Measurements from ENCODE around the gene INF2.

Gene INF2

DNA sequence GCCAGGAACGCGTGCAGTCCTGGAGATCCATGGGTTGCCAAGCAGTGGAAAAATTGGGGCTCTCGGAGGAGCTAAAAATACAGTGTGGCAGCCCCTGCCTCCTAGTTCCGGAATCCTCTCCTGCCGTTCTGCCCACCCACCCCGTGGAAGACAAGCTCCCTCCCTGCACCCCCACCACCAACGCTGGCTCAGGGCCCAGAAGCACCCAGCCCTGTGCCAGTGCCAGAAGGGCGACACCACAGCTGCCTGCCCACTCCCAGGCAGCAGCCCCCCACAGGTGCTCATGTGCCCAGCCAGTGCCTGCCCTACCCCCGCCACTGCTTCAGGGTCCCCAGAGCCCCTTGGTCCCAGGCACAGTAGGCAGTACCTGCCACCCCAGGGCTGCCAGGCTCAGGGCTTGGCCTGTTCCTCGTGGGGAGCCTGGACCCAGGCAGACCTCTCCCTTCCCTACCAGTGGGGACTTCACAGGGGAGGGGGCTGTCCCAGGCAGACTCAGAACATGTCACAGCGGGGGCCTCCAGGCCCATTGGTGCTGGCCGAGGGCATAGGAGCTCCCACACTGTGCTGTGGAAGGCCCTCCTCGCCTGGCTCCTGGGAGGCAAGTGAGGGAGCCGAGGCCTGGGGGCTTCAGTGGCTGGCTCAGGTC is 7.4 kb downstream of the INF2 start:
- TF ChIP-seq, protein P1, sequence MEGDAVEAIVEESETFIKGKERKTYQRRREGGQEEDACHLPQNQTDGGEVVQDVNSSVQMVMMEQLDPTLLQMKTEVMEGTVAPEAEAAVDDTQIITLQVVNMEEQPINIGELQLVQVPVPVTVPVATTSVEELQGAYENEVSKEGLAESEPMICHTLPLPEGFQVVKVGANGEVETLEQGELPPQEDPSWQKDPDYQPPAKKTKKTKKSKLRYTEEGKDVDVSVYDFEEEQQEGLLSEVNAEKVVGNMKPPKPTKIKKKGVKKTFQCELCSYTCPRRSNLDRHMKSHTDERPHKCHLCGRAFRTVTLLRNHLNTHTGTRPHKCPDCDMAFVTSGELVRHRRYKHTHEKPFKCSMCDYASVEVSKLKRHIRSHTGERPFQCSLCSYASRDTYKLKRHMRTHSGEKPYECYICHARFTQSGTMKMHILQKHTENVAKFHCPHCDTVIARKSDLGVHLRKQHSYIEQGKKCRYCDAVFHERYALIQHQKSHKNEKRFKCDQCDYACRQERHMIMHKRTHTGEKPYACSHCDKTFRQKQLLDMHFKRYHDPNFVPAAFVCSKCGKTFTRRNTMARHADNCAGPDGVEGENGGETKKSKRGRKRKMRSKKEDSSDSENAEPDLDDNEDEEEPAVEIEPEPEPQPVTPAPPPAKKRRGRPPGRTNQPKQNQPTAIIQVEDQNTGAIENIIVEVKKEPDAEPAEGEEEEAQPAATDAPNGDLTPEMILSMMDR (IDR thresholded peaks at IDR 0.05; ENCODE audit: low read depth, low read length), result no peak
- DNase-seq (ENCODE audit: low read depth in 2 of 2), result no peak
- H3K4me3 ChIP-seq (replicated peaks in 1 of 2; ENCODE audit: low read depth in 2 of 2, low read length in 2 of 2), result no peak overlapping the region

DNA sequence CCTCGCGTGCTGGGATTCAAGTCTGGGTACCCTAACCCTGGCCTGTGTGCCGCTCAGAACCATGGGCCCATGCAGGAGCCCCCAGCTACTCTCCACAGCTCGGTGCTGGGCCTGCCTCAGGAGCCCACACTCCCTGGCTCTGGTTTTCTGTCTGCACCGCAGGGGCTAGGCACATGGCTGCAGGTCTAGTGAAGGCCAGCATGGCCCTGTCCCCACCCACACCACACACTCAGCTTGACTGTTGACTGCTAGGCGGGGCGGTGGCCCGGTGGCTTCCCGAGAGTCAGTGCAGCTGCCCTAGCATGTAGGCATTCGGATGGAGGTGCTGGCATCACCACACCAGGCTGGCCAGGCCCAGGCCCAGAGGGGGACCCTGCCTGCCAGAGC is 7.9 kb downstream of the INF2 start:
- TF ChIP-seq, protein P1 (IDR thresholded peaks at IDR 0.05; ENCODE audit: low read depth, low read length), result no peak
- DNase-seq (ENCODE audit: low read depth in 2 of 2), result no peak
- no peak overlapping the region for H3K4me3 ChIP-seq (replicated peaks in 1 of 2; ENCODE audit: low read depth in 2 of 2, low read length in 2 of 2)

DNA sequence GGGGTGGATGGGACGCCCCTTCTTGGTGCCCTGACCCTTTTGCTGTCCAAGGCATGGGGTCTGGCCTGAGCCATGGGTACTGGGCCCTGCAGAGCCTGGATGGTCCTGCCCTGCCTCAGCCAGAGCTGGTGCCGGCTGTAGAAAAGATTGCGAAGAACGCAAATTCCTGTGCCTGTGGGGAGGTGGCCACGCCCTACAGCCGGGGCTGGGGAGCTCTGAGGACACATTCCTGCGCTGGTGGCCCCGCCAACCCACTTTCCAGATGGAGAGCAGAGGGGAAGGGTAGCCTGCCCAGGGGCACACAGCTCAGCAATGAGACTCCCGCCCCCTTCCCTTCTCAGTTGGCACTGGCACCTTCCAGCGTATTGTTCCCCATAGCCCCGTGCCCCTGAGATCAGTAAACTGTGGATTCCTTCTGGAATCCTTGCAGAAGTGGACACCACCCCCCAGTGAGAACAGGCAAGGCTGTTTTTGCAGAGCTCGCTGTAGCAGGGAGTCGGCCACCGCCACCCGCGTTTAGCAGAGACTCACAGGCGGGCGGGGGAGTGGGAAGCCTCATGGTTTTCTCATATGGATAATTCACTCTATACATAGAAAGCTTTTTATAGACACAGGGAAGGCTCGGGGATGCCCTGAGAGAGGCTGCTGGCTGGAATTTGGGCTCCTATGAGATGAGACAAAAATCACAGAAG is 8.6 kb downstream of the INF2 start:
- TF ChIP-seq, protein P1 (IDR thresholded peaks at IDR 0.05; ENCODE audit: low read depth, low read length), result no peak
- DNase-seq (ENCODE audit: low read depth in 2 of 2), result peak in 1 of 2 donors; percentile 36
- no peak overlapping the region for H3K4me3 ChIP-seq (replicated peaks in 1 of 2; ENCODE audit: low read depth in 2 of 2, low read length in 2 of 2)

DNA sequence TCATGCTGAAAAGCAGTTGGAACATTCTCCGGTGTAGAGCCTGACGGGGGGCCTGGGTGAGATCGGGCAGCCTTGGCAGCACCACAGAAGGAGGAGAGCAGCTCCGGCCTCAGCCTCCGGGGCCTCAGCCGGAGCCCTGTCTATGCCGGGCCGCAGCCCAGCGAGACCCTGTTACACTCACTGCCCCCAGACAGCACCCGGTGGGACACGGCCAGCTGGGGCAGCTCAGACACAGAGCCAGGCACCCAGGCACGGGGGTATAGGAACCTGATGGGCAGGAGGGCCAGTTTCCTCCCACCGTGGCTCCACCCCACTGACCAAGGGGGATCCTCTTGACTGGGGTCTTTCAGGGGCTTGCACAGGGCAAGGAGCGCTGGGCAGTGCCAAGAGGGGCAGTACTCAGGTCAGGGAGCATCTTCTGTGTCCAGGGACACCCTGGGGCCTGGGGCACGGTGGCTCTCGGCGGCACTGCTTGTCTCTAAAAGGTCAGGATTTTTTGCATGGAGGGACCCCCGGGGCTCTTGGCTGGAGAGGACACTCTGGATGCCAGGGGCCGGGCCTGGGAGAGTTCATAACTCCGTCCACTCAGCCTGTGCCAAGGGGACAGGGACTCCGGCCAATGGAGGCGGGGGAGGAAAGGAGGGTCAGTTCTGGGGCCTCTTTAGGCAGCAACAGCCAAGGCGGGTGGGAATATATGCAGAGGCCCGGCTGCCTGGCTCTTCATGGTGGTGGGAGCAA is 9.4 kb downstream of the INF2 start:
- TF ChIP-seq, protein P1 (IDR thresholded peaks at IDR 0.05; ENCODE audit: low read depth, low read length), result no peak
- DNase-seq (ENCODE audit: low read depth in 2 of 2), result peak in 1 of 2 donors; percentile 62
- H3K4me3 ChIP-seq (replicated peaks in 1 of 2; ENCODE audit: low read depth in 2 of 2, low read length in 2 of 2), result no peak overlapping the region

DNA sequence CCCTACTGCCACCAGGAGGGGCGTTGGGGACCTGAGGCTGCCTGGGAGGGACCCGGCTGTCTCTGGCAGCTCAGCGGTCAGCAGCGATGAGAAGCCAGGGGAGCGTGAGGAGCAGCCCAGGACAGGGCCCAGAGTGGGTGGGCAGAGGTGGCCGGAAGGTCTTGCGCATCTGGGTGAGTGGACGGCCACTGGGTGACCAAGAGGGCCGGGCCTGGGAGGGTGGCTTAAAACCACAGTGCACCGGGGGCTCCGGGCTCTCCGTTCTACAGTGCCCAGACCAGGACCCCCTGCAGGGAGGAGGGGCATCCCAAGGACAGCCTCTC is 10.0 kb downstream of the INF2 start:
- no peak for DNase-seq (ENCODE audit: low read depth in 2 of 2)
- TF ChIP-seq, protein P1 (IDR thresholded peaks at IDR 0.05; ENCODE audit: low read depth, low read length), result no peak
- no peak overlapping the region for H3K4me3 ChIP-seq (replicated peaks in 1 of 2; ENCODE audit: low read depth in 2 of 2, low read length in 2 of 2)

DNA sequence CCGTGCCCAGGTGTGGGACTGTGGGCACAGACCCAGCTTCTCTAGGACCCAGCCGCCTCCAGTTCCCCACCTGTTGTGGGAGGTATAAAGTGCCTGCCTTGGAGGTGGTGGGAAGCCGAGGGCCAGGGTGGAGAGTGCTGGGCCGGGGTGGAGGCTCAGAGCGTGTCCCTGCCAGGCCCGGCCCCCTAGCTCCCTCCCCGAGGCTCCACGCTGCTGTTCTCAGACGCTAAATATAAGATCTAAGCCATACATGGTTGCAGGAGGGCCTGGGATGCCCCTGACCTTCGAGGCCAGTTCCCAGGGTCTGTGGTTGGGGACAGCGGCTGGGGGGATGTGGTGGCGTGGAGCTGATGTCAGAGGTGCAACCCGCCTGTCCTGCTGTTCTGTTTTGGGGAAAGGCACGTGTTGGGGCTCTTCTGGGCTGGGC is 10.8 kb downstream of the INF2 start:
- H3K4me3 ChIP-seq (replicated peaks in 1 of 2; ENCODE audit: low read depth in 2 of 2, low read length in 2 of 2), result no peak overlapping the region
- DNase-seq (ENCODE audit: low read depth in 2 of 2), result no peak
- TF ChIP-seq, protein P1 (IDR thresholded peaks at IDR 0.05; ENCODE audit: low read depth, low read length), result no peak

All from cardiac fibroblast (primary cell).